Gastroesophageal sphincter (tissue), 4 donors: ENCODE data around the gene BCAS3. TPM values are rescaled to one million over a fixed set of nuclear protein-coding genes. Genes with fewer than 3 reads are reported as not detected.

ENCODE experiments used
- ATAC-seq: fragments of 150-250 bp; one replicate; pipeline ENCODE4 v1.9.1; 2016; ENCODE audit warnings: mild to moderate bottlenecking, moderate library complexity
- H3K27ac ChIP-seq, 4 donors: fragments of 200-600 bp; sonication (generic) in 3 of 4; 1 replicate in 3 of 4; 2 replicates in 1 of 4; pipeline ENCODE4 v1.5.1; 2016 to 2019
- H3K27me3 ChIP-seq: fragments of 200-600 bp; sonication (generic); one replicate; pipeline ENCODE4 v1.5.1; 2019
- H3K36me3 ChIP-seq, 2 donors: fragments of 200-600 bp; sonication (generic); one replicate each; pipeline ENCODE4 v1.5.1; 2019; ENCODE audit warnings: control low read depth in 1 of 2
- H3K4me1 ChIP-seq, 3 donors: fragments of 200-600 bp; sonication (generic); 1 replicate in 2 of 3; 2 replicates in 1 of 3; pipeline ENCODE4 v1.5.1; 2016 to 2019; ENCODE audit warnings: control low read depth in 2 of 3
- H3K4me3 ChIP-seq, 2 donors: fragments of 200-600 bp; sonication (generic); one replicate each; pipeline ENCODE4 v1.5.1; 2019; ENCODE audit warnings: mild to moderate bottlenecking in 1 of 2, moderate library complexity in 1 of 2
- H3K9me3 ChIP-seq, 3 donors: fragments of 200-600 bp; sonication (generic); one replicate each; pipeline ENCODE4 v1.5.1; 2017 to 2019; ENCODE audit warnings: control low read depth in 2 of 3
- EP300 ChIP-seq: sonication (generic); formaldehyde crosslinking; IDR thresholded peaks from one replicate; pipeline ENCODE4 v1.6.1; 2017; ENCODE audit warnings: antibody characterized with exemption, mild to moderate bottlenecking
- POLR2A ChIP-seq, 2 donors: fragments of 450-650 bp; IDR thresholded peaks; one replicate each; pipeline ENCODE4 v1.6.1; 2017; ENCODE audit warnings: antibody characterized with exemption in 2 of 2, mild to moderate bottlenecking in 2 of 2, moderate library complexity in 1 of 2
- POLR2AphosphoS5 ChIP-seq: sonication (generic); formaldehyde crosslinking; IDR thresholded peaks from one replicate; pipeline ENCODE4 v1.6.1; 2017; ENCODE audit warnings: antibody characterized with exemption
- WGBS, 2 donors: methylation state at CpG; one replicate each; pipeline ENCODE4 v1.1.5; 2018; ENCODE audit warnings: low coverage in 1 of 2; 5-methylcytosine and 5-hydroxymethylcytosine counted together
- total RNA-seq, 4 donors: library from RNA; depleted of rRNA; stranded (reverse); fragments of >200 nt; gene quantifications; one replicate each; pipeline ENCODE4 v1.1.0, GENCODE V29; 2016
- TF ChIP-seq, protein P1 (sequence below), 4 experiments: fragments of 200-600 bp in 2 of 4; fragments of 450-650 bp in 2 of 4; sonication (generic) in 1 of 4; IDR thresholded peaks; one replicate each; pipeline ENCODE4 v1.5.1; 2017 to 2019; ENCODE audit warnings: antibody characterized with exemption in 4 of 4, mild to moderate bottlenecking in 2 of 4, moderate library complexity in 2 of 4

BCAS3 gene
- total RNA-seq, 4 donors from 2014 or later: 18.8 to 37.0 (median 34.5) TPM

DNA sequence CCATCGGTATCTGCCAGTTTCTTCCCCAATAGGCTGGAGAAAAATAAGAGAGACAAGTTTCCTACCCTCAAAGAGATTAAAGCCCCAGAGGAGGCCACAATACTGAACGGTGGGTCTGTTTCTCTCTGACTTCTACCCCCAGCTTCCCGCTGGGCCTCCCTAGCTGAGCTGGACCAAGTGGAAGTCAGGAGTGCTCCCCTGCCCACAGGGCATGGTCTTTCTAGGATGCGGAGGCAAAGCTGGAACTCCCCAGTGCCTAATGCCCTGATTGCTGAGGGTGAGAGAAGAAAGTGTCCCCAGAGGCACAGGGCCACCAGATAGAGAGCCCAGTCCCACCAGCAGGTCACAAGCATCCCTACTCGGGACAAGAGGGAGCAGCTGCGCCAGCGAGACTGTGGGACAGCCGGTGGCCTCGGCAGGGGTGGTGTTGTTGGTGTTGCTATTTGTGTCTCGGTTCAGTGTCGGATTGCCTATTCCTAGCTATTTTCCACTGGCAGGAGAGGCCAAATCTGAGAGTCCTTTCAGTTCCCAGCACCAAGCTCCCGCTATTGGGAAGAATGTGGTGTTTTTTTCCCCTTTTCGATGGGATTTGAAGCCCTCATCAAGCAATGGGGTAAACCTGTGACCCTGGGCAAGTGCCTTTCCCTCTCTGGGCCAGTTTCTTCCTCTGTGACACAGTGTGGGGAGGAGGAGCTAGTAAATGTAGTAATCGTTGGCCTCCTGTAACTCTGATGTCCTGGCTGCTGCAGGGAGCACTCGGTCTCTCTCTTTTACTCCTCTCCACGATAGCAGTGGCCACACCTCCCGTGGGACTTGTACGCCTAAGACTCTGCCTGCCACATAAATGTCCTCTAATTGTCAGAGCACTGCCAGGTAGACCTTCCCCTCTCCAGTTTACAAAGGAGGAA lies 699.5 kb downstream of the BCAS3 start:
- no peaks in the 10 kb centered on the region for H3K36me3 ChIP-seq
- TF ChIP-seq POLR2A (IDR thresholded peaks at IDR 0.05) (no peak), POLR2AphosphoS5 (no peak), EP300 (no peak)
- TF ChIP-seq, protein P1, sequence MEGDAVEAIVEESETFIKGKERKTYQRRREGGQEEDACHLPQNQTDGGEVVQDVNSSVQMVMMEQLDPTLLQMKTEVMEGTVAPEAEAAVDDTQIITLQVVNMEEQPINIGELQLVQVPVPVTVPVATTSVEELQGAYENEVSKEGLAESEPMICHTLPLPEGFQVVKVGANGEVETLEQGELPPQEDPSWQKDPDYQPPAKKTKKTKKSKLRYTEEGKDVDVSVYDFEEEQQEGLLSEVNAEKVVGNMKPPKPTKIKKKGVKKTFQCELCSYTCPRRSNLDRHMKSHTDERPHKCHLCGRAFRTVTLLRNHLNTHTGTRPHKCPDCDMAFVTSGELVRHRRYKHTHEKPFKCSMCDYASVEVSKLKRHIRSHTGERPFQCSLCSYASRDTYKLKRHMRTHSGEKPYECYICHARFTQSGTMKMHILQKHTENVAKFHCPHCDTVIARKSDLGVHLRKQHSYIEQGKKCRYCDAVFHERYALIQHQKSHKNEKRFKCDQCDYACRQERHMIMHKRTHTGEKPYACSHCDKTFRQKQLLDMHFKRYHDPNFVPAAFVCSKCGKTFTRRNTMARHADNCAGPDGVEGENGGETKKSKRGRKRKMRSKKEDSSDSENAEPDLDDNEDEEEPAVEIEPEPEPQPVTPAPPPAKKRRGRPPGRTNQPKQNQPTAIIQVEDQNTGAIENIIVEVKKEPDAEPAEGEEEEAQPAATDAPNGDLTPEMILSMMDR (IDR thresholded peaks at IDR 0.05): no peak
- no peaks in the 10 kb centered on the region for H3K27me3 ChIP-seq
- 81 to 87% methylated on average over 7 to 12 of the region's 18 CpGs for WGBS, 2 donors
- H3K4me1 ChIP-seq: no peaks in the 10 kb centered on the region
- no peaks in the 10 kb centered on the region for H3K9me3 ChIP-seq
- no peak for ATAC-seq
- peak overlapping the region in 1 of 4 donors; percentile 43 for H3K27ac ChIP-seq
- no peak overlapping the region for H3K4me3 ChIP-seq

DNA sequence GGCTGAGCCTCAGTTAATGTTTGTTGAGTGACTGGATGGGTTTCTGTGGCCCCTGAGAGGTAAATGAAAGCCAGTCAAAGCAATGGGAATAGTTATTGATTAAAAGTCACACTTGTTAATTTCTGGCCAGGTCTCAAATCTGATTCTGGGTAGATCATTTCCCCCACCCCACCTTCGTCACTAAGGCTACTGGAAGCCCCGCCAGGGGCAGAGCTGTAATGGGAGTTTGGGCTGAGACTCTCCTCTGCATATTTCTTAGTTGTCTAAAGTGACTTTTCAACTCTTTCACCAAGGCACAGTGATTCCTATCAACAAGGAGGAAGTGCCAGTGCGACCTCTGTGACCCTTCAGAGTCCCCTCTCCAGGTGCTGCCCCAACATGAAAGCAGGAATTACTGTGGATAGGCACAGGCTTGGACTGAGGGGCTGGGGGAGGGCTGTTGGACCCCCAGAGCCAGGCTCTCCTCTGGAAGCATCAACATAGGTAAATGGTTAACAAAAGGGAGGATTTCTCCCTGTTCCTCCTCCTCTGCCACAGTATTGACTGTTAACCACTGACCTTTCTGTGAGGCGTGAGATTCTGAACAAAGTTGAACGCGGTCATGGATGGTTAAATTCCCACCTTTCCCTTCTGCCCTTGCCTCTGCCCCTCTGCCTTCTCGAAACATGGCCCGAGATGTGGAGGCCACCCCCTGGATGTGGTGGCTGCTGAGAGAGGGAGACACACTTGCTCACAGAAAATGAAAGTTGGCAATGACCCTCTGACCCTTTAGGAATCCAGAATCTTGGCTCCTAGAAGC lies 701.2 kb downstream of the BCAS3 start:
- H3K4me3 ChIP-seq: no peak overlapping the region
- no peaks in the 10 kb centered on the region for H3K9me3 ChIP-seq
- H3K27ac ChIP-seq: peak overlapping the region in 2 of 4 donors; percentile 4 to 17
- H3K27me3 ChIP-seq: no peaks in the 10 kb centered on the region
- no peak for ATAC-seq
- no peaks in the 10 kb centered on the region for H3K4me1 ChIP-seq
- H3K36me3 ChIP-seq: no peaks in the 10 kb centered on the region
- WGBS, 2 donors: 85% methylated on average over 7 of the region's 8 CpGs; no CpG with 5 or more reads in 1 of the 2 donors
- TF ChIP-seq, protein P1 (IDR thresholded peaks at IDR 0.05): no peak
- TF ChIP-seq POLR2AphosphoS5: no peak
- no peak for TF ChIP-seq POLR2A (IDR thresholded peaks at IDR 0.05)
- no peak for TF ChIP-seq EP300

DNA sequence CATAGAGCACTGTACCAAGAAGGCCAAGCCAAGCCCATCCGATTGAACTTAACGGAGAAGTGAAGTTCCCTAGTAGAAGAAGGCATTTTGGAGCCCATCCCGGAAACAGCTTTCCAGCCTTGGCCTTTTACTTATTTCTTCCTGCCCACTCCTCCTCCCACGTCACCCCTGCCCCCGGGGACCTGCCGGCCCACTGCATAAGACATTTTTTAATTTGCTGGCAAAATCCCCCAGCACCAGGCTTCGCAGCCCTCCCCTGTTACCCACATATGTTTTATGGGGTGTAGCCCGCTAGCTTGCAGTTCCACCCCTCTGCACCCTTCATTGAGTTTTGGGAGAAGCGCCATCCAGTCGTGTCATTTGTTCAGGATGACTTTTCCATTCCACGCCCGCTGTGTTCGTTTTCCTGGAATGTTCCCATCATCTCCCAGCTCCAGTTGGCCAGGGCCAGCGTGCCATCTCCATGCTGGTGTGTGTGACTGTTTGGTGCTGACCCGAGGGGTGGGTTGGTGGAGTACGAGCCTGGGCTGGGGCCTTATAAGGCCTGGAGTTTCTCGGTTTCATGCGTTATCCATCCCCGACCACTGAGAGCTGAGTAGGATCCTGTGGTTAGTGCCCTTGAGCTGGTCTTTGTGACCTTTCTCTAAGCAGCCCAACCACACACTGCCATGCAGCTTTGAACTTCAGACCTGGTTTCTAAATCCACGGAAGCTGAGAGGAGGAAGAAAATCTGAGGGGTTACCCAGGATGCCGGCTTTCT lies 702.0 kb downstream of the BCAS3 start:
- Histone ChIP-seq H3K9me3 (no peaks in the 10 kb centered on the region), H3K27ac (peak overlapping the region in 2 of 4 donors; percentile 4 to 17), H3K4me1 (no peaks in the 10 kb centered on the region), H3K36me3 (no peaks in the 10 kb centered on the region), H3K4me3 (no peak overlapping the region), H3K27me3 (no peaks in the 10 kb centered on the region)
- TF ChIP-seq POLR2A (IDR thresholded peaks at IDR 0.05) (no peak), POLR2AphosphoS5 (no peak), EP300 (no peak)
- TF ChIP-seq, protein P1 (IDR thresholded peaks at IDR 0.05): no peak
- 79 to 94% methylated on average over 9 to 13 of the region's 21 CpGs for WGBS, 2 donors
- ATAC-seq: no peak

DNA sequence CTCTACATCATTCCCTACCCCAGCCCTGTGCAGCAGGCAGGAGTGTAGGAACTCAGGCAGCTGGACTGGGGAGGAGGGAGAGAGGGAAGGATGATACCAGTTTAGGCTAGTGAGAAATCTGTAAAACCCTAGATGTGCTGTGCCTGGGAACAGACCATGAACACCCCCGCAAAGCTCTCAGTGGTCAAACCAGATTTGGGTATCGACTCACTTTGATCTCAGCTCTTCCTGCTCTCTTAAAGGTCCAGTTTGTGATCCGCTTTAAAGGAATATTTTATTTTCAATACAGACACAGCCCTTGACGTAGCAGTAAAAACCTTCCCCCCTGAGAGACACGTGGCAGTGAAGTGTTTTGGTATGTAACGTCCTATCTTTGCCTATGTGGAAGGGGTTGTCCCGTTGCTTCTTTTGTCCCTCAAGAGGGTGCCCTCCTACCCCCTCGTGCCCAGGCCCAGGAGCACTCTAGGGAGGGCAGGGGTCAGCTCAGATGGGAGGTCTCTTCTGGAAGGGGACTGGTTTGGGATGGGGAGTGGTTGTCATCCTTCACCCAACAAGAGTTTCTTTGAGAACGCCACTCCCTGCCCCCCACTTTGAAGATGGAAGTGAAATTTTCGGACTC lies 702.7 kb downstream of the BCAS3 start:
- no peak for ATAC-seq
- whole genome bisulfite sequencing, 2 donors: 90 to 93% methylated on average over 7 to 8 of the region's 10 CpGs
- H3K4me1 ChIP-seq: no peaks in the 10 kb centered on the region
- H3K27ac ChIP-seq: no peak overlapping the region
- H3K36me3 ChIP-seq: no peaks in the 10 kb centered on the region
- no peak for TF ChIP-seq POLR2A (IDR thresholded peaks at IDR 0.05)
- TF ChIP-seq, protein P1 (IDR thresholded peaks at IDR 0.05): no peak
- TF ChIP-seq POLR2AphosphoS5: no peak
- no peak for TF ChIP-seq EP300
- H3K9me3 ChIP-seq: no peaks in the 10 kb centered on the region
- no peaks in the 10 kb centered on the region for H3K27me3 ChIP-seq
- no peak overlapping the region for H3K4me3 ChIP-seq
